IMR-90 (cell line): Measurements from ENCODE around the gene TOE1. TPM values are rescaled to one million over a fixed set of nuclear protein-coding genes. Genes with fewer than 3 reads are reported as not detected.

Experiments used
- ATAC-seq: fragments of 200-7000 bp; cut with Tn5 transposase; 2 replicates; pipeline ENCODE4 v1.9.1; 2020; ENCODE audit warnings: low read depth, mild to moderate bottlenecking, moderate library complexity
- BruUV-seq: library from RNA; stranded (reverse); fragments of 400-500 nt; replicated peaks from 2 replicates; lab custom pipeline; 2021; lab: Mats Ljungman, UMichigan
- CTCF ChIA-PET: fragments of 300-600 bp; formaldehyde crosslinking; extraction: SDS; loops from one replicate; lab custom pipeline; 2021; ENCODE audit warnings: antibody characterized with exemption; lab: Yijun Ruan, JAX
- POLR2A ChIA-PET: fragments of 300-600 bp; sonication (Branson Sonifier 250); formaldehyde crosslinking; loops from one replicate; lab custom pipeline; 2022; ENCODE audit warnings: antibody characterized with exemption; ENCODE audit not compliant: unreplicated experiment; lab: Charles Lee
- DNase-seq: peaks from one replicate; pipeline ENCODE4 v3.0.0; 2013
- H2AFZ ChIP-seq: replicated peaks from 2 replicates; pipeline ENCODE3; 2013; ENCODE audit warnings: low read length, mild to moderate bottlenecking; ENCODE audit not compliant: poor library complexity
- H2AK5ac ChIP-seq: 2 replicates; pipeline ENCODE4 v1.6.1; 2013; ENCODE audit warnings: low read depth, low read length, inconsistent platforms
- H2AK9ac ChIP-seq: replicated peaks from 2 replicates; pipeline ENCODE3; 2013; ENCODE audit warnings: mild to moderate bottlenecking, low read depth, low read length, moderate library complexity; ENCODE audit not compliant: poor library complexity
- H2BK120ac ChIP-seq: 2 replicates; pipeline ENCODE4 v1.6.1; 2013; ENCODE audit warnings: low read depth, low read length, inconsistent platforms
- H2BK15ac ChIP-seq: 3 replicates; pipeline ENCODE4 v1.6.1; 2013; ENCODE audit warnings: low read depth, low read length, inconsistent platforms
- H2BK20ac ChIP-seq: 2 replicates; pipeline ENCODE4 v1.6.1; 2013; ENCODE audit warnings: low read depth, mild to moderate bottlenecking, inconsistent platforms, low read length, moderate library complexity
- H2BK5ac ChIP-seq: 2 replicates; pipeline ENCODE4 v1.6.1; 2013; ENCODE audit warnings: mild to moderate bottlenecking, low read depth, low read length, inconsistent platforms; ENCODE audit not compliant: poor library complexity, severe bottlenecking
- H3K14ac ChIP-seq: replicated peaks from 2 replicates; pipeline ENCODE4 v1.6.1; 2013; ENCODE audit warnings: low read depth, low read length, inconsistent platforms
- H3K18ac ChIP-seq: 2 replicates; pipeline ENCODE4 v1.6.1; 2013; ENCODE audit warnings: low read depth, low read length, control low read depth
- H3K23ac ChIP-seq: 2 replicates; pipeline ENCODE4 v1.6.1; 2013; ENCODE audit warnings: low read depth, low read length, inconsistent platforms
- H3K27ac ChIP-seq: 2 replicates; pipeline ENCODE4 v1.5.1; 2013; ENCODE audit warnings: mild to moderate bottlenecking, control low read depth, low read length; ENCODE audit not compliant: insufficient read depth
- H3K27me3 ChIP-seq: 2 replicates; pipeline ENCODE4 v1.6.1; 2013; ENCODE audit warnings: low read length; ENCODE audit not compliant: control insufficient read depth, insufficient read depth
- H3K36me3 ChIP-seq: 2 replicates; pipeline ENCODE4 v1.6.1; 2013; ENCODE audit warnings: low read length, mixed read lengths; ENCODE audit not compliant: control insufficient read depth, insufficient read depth
- H3K4ac ChIP-seq: 2 replicates; pipeline ENCODE4 v1.6.1; 2013; ENCODE audit warnings: low read depth, low read length, inconsistent platforms
- H3K4me1 ChIP-seq: 2 replicates; pipeline ENCODE4 v1.6.1; 2013; ENCODE audit warnings: low read length, mixed read lengths; ENCODE audit not compliant: control insufficient read depth, insufficient read depth
- H3K4me2 ChIP-seq: 2 replicates; pipeline ENCODE4 v1.6.1; 2013; ENCODE audit warnings: low read depth, mild to moderate bottlenecking, control low read depth, low read length, moderate library complexity
- H3K4me3 ChIP-seq: 2 replicates; pipeline ENCODE4 v1.5.1; 2013; ENCODE audit warnings: low read depth, mild to moderate bottlenecking, control low read depth, low read length, moderate library complexity; ENCODE audit not compliant: insufficient read depth
- H3K56ac ChIP-seq: 2 replicates; pipeline ENCODE4 v1.6.1; 2013; ENCODE audit warnings: low read length, inconsistent platforms; ENCODE audit not compliant: insufficient read depth; ENCODE audit errors: extremely low read depth
- H3K79me1 ChIP-seq, 2 experiments: 2 replicates each; pipeline ENCODE4 v1.6.1; 2013; ENCODE audit warnings: low read length in 2 of 2, inconsistent platforms in 1 of 2, low read depth in 1 of 2
- H3K9ac ChIP-seq: 2 replicates; pipeline ENCODE4 v1.6.1; 2013; ENCODE audit warnings: low read depth, low read length, control low read depth
- H3K9me1 ChIP-seq: 2 replicates; pipeline ENCODE4 v1.6.1; 2013; ENCODE audit warnings: low read length, inconsistent platforms; ENCODE audit not compliant: insufficient read depth
- H3K9me3 ChIP-seq: 2 replicates; pipeline ENCODE4 v1.6.1; 2013; ENCODE audit warnings: low read length; ENCODE audit not compliant: control insufficient read depth, insufficient read depth
- H4K20me1 ChIP-seq: 2 replicates; pipeline ENCODE4 v1.6.1; 2013; ENCODE audit warnings: low read length, inconsistent platforms; ENCODE audit not compliant: insufficient read depth
- H4K5ac ChIP-seq: 2 replicates; pipeline ENCODE4 v1.6.1; 2013; ENCODE audit warnings: mild to moderate bottlenecking, low read depth, low read length, control low read depth
- H4K8ac ChIP-seq, 2 experiments: 2 replicates each; pipeline ENCODE4 v1.6.1; 2013; ENCODE audit warnings: low read depth in 2 of 2, low read length in 2 of 2, control low read depth in 1 of 2, inconsistent platforms in 1 of 2
- H4K91ac ChIP-seq: 2 replicates; pipeline ENCODE4 v1.6.1; 2013; ENCODE audit warnings: low read depth, low read length, inconsistent platforms; ENCODE audit not compliant: insufficient read depth
- CHD1 ChIP-seq: IDR thresholded peaks from 2 replicates; pipeline ENCODE4 v1.6.1; 2012; ENCODE audit warnings: low read depth, low read length, improper control_type of control experiment
- WGBS, 2 experiments: methylation state at CpG; one replicate each; pipeline versions ENCODE4 v1.1.5 to v1.1.7; 2013; ENCODE audit warnings: missing lambda C conversion rate in 2 of 2; ENCODE audit not compliant: insufficient read length in 1 of 2; ENCODE audit errors: extremely low coverage in 2 of 2; 5-methylcytosine and 5-hydroxymethylcytosine counted together
- dilution Hi-C: fragments of 300-500 bp; cut with HindIII; formaldehyde crosslinking; loops from one replicate; pipeline ENCODE4 v1.14.3; 2018; ENCODE audit warnings: low sequenced_read_pairs; ENCODE audit not compliant: unreplicated experiment
- in situ Hi-C: fragments of 300-500 bp; cut with MboI; formaldehyde crosslinking; loops from 3 replicates; pipeline ENCODE4 v1.14.3; 2019; ENCODE audit warnings: low sequenced_read_pairs, inconsistent platforms, mixed read lengths
- intact Hi-C: fragments of 100-400 bp; cut with micrococcal nuclease; formaldehyde crosslinking; loops from 2 replicates; pipeline ENCODE4 v1.10.0; 2022
- polyA plus RNA-seq, 3 experiments: library from polyadenylated mRNA; depleted of rRNA; stranded (reverse); fragments of >200 nt; gene quantifications; 2 replicates each; pipeline ENCODE4 v1.2.3, GENCODE V29; 2012; ENCODE audit warnings: low replicate concordance in 1 of 3
- total RNA-seq: library from RNA; depleted of rRNA; stranded (reverse); fragments of >200 nt; gene quantifications from 2 replicates; pipeline ENCODE4 v1.2.3, GENCODE V29; 2012; rRNA removed

TOE1 gene
- total and polyA plus RNA-seq, 2 of the 4 experiments (the other 2 are of a cell fraction) = 15.5 to 18.6 TPM

GRCh38 chr1:45386219-45386618 is 46.2 kb downstream of the TOE1 start:
- Histone ChIP-seq H3K4ac (no peak overlapping the region), H2BK5ac (no peak overlapping the region), H3K9me3 (no peaks in the 10 kb centered on the region), H3K27me3 (no peaks in the 10 kb centered on the region), H3K4me1 (no peaks in the 10 kb centered on the region), H3K36me3 (no peaks in the 10 kb centered on the region), H2BK20ac (no peak overlapping the region), H3K9ac (no peak overlapping the region), H3K4me2 (no peak overlapping the region), H3K79me1 (no peaks in the 10 kb centered on the region), H4K20me1 (no peaks in the 10 kb centered on the region), H4K8ac (no peak overlapping the region), H2BK120ac (no peak overlapping the region), H3K27ac (no peak overlapping the region), H2AK9ac (no peak overlapping the region), H4K5ac (no peak overlapping the region), H2BK15ac (no peak overlapping the region), H3K9me1 (no peaks in the 10 kb centered on the region), H3K56ac (no peak overlapping the region), H3K4me3 (no peak overlapping the region), H3K14ac (no peak overlapping the region), H2AFZ (no peak overlapping the region), H3K23ac (no peak overlapping the region), H4K91ac (no peak overlapping the region), H3K18ac (no peak overlapping the region), H2AK5ac (no peak overlapping the region)
- in situ Hi-C loops = no loop called here
- ATAC-seq (no peak), DNase-seq (no peak)
- intact Hi-C loops = no loop called here
- no TSS peak for BruUV-seq
- 80% methylated on average over 2 of the region's 3 CpGs; no CpG with 5 or more reads in 1 of the 2 experiments for WGBS, 2 experiments
- no peak for TF ChIP-seq CHD1
- dilution Hi-C loops = no loop called here
- CTCF ChIA-PET = no interaction called here
- POLR2A ChIA-PET = no interaction called here

Other genes with a start within 250 kb of the TOE1 start
- under 0.01 TPM in 2 replicates for gene ZSWIM5, start 133.6 kb upstream of the TOE1 start, total RNA-seq
- gene ZSWIM5, start 133.6 kb upstream of the TOE1 start, polyA plus RNA-seq (2012; rRNA removed) = 0.03 TPM in 2 replicates
- gene HPDL, start 13.3 kb upstream of the TOE1 start, total RNA-seq = 0.54 and 0.56 TPM in 2 replicates
- gene HPDL, start 13.3 kb upstream of the TOE1 start, polyA plus RNA-seq (2012; rRNA removed) = 1.1 and 1.5 TPM in 2 replicates
- 8.9 and 9.1 TPM in 2 replicates for gene MUTYH, start 270 bp downstream of the TOE1 start, total RNA-seq
- gene MUTYH, start 270 bp downstream of the TOE1 start, polyA plus RNA-seq (2012; rRNA removed) = 14.3 and 14.6 TPM in 2 replicates
- gene TESK2, start 151.0 kb downstream of the TOE1 start, total RNA-seq = 0.83 and 0.90 TPM in 2 replicates
- gene TESK2, start 151.0 kb downstream of the TOE1 start, polyA plus RNA-seq (2012; rRNA removed) = 1.1 and 1.3 TPM in 2 replicates
- gene CCDC163, start 159.9 kb downstream of the TOE1 start, total RNA-seq = 0.28 and 0.54 TPM in 2 replicates
- 0.89 and 1.0 TPM in 2 replicates for gene CCDC163, start 159.9 kb downstream of the TOE1 start, polyA plus RNA-seq (2012; rRNA removed)
- 5.2 and 6.4 TPM in 2 replicates for gene MMACHC, start 160.1 kb downstream of the TOE1 start, total RNA-seq
- gene MMACHC, start 160.1 kb downstream of the TOE1 start, polyA plus RNA-seq (2012; rRNA removed) = 2.8 and 4.1 TPM in 2 replicates
- 875 and 883 TPM in 2 replicates for gene PRDX1, start 181.7 kb downstream of the TOE1 start, total RNA-seq
- gene PRDX1, start 181.7 kb downstream of the TOE1 start, polyA plus RNA-seq (2012; rRNA removed) = 530 and 612 TPM in 2 replicates
- gene AKR1A1, start 210.7 kb downstream of the TOE1 start, total RNA-seq = 122 and 151 TPM in 2 replicates
- 141 and 144 TPM in 2 replicates for gene AKR1A1, start 210.7 kb downstream of the TOE1 start, polyA plus RNA-seq (2012; rRNA removed)
- gene NASP, start 243.9 kb downstream of the TOE1 start, total RNA-seq = 56.6 and 85.0 TPM in 2 replicates
- gene NASP, start 243.9 kb downstream of the TOE1 start, polyA plus RNA-seq (2012; rRNA removed) = 98.2 and 124 TPM in 2 replicates